Muscle of arm (tissue), 14 donors: Measurements from ENCODE around the gene SUMO3. TPM values are rescaled to one million over a fixed set of nuclear protein-coding genes. Genes with fewer than 3 reads are reported as not detected.

Source experiments
- DNase-seq: peaks from one replicate; pipeline ENCODE4 v3.0.0-alpha.2; 2013
- long read RNA-seq, 11 donors: transcript quantifications; one replicate each; lab custom pipeline, GENCODE V29; 2026
- polyA plus RNA-seq, 12 donors: library from polyadenylated mRNA; unstranded; fragments of 120-200 nt; gene quantifications; one replicate each; pipeline ENCODE4 v1.2.1, GENCODE V29; 2013; ENCODE audit not compliant: insufficient read length in 12 of 12

SUMO3 gene
- polyA plus RNA-seq: 10 to 100 TPM in 11 of 12 donors, not detected in 1; 60.7 to 88.3 (median 66.5) TPM
- long read RNA-seq, donor 1, transcript SUMO3-201 (4 exons, 1,807 nt): major isoform, 53 of 59 reads
- long read RNA-seq, donor 1, partial matches to known transcripts: 5 of 59 reads
- long read RNA-seq, donor 1, other reads (novel, unspliced or antisense): 0 of 59 reads
- long read RNA-seq, donor 2, transcript SUMO3-201 (4 exons, 1,807 nt): major isoform, 53 of 59 reads
- long read RNA-seq, donor 2, partial matches to known transcripts: 5 of 59 reads
- long read RNA-seq, donor 2, other reads (novel, unspliced or antisense): 0 of 59 reads
- long read RNA-seq, donor 3, transcript SUMO3-201 (4 exons, 1,807 nt): major isoform, 16 of 17 reads
- long read RNA-seq, donor 3, partial matches to known transcripts: 0 of 17 reads
- long read RNA-seq, donor 3, other reads (novel, unspliced or antisense): 0 of 17 reads
- long read RNA-seq, donor 4, transcript SUMO3-201 (4 exons, 1,807 nt): major isoform, 15 of 15 reads
- long read RNA-seq, donor 4, partial matches to known transcripts: 0 of 15 reads
- long read RNA-seq, donor 4, other reads (novel, unspliced or antisense): 0 of 15 reads
- long read RNA-seq, donor 5, transcript SUMO3-201 (4 exons, 1,807 nt): major isoform, 43 of 43 reads
- long read RNA-seq, donor 5, partial matches to known transcripts: 0 of 43 reads
- long read RNA-seq, donor 5, other reads (novel, unspliced or antisense): 0 of 43 reads
- long read RNA-seq, donor 6, transcript SUMO3-201 (4 exons, 1,807 nt): major isoform, 23 of 28 reads
- long read RNA-seq, donor 6, partial matches to known transcripts: 5 of 28 reads
- long read RNA-seq, donor 6, other reads (novel, unspliced or antisense): 0 of 28 reads
- long read RNA-seq, donor 7, transcript SUMO3-201 (4 exons, 1,807 nt): major isoform, 18 of 39 reads
- long read RNA-seq, donor 7, partial matches to known transcripts: 21 of 39 reads
- long read RNA-seq, donor 7, other reads (novel, unspliced or antisense): 0 of 39 reads
- long read RNA-seq, donor 8, transcript SUMO3-201 (4 exons, 1,807 nt): major isoform, 42 of 42 reads
- long read RNA-seq, donor 8, partial matches to known transcripts: 0 of 42 reads
- long read RNA-seq, donor 8, other reads (novel, unspliced or antisense): 0 of 42 reads
- long read RNA-seq, donor 9, transcript SUMO3-201 (4 exons, 1,807 nt): major isoform, 30 of 30 reads
- long read RNA-seq, donor 9, partial matches to known transcripts: 0 of 30 reads
- long read RNA-seq, donor 9, other reads (novel, unspliced or antisense): 0 of 30 reads
- long read RNA-seq, donor 10, transcript SUMO3-201 (4 exons, 1,807 nt): major isoform, 38 of 39 reads
- long read RNA-seq, donor 10, partial matches to known transcripts: 0 of 39 reads
- long read RNA-seq, donor 10, other reads (novel, unspliced or antisense): 0 of 39 reads
- long read RNA-seq, donor 11, transcript SUMO3-201 (4 exons, 1,807 nt): major isoform, 38 of 122 reads
- long read RNA-seq, donor 11, partial matches to known transcripts: 84 of 122 reads
- long read RNA-seq, donor 11, other reads (novel, unspliced or antisense): 0 of 122 reads

GRCh38 chr21:44817914-44818639, at the start of gene SUMO3:
SUMO3 (minus strand) TSS chr21:44818062; CDS start chr21:44817968, 94 bp downstream.
- DNase-seq: peak; percentile 73

- no peak for DNase-seq
These were observed 49.6 kb upstream of the SUMO3 start for GRCh38 chr21:44867464-44867863.

- no peak for DNase-seq
These were observed 48.9 kb upstream of the SUMO3 start for GRCh38 chr21:44866780-44867179.

- DNase-seq: no peak
These were observed 47.9 kb upstream of the SUMO3 start for GRCh38 chr21:44865561-44866280.

- no peak for DNase-seq
These were observed 45.2 kb upstream of the SUMO3 start for GRCh38 chr21:44862869-44863685.

GRCh38 chr21:44858791-44859190, 40.9 kb upstream of the SUMO3 start:
- DNase-seq: no peak

GRCh38 chr21:44858291-44858690, 40.4 kb upstream of the SUMO3 start:
- no peak for DNase-seq

GRCh38 chr21:44857127-44857892, 39.4 kb upstream of the SUMO3 start:
- DNase-seq: no peak

- DNase-seq: no peak
These were observed 38.3 kb upstream of the SUMO3 start for GRCh38 chr21:44856131-44856530.

- DNase-seq: no peak
These were observed 37.7 kb upstream of the SUMO3 start for GRCh38 chr21:44855572-44855971.

GRCh38 chr21:44854664-44855446, 37.0 kb upstream of the SUMO3 start:
- no peak for DNase-seq

- no peak for DNase-seq
These were observed 36.5 kb upstream of the SUMO3 start for GRCh38 chr21:44854391-44854663.

GRCh38 chr21:44853601-44854390, 35.9 kb upstream of the SUMO3 start:
- no peak for DNase-seq

- DNase-seq: no peak
These were observed 33.2 kb upstream of the SUMO3 start for GRCh38 chr21:44850905-44851657.

- no peak for DNase-seq
These were observed 32.4 kb upstream of the SUMO3 start for GRCh38 chr21:44850208-44850800.
